Activated T-cell treated with anti-CD3 and anti-CD28 coated beads, Interleukin-2, amount 50 U/mL, for 72 hours (primary cell): Measurements from ENCODE around the gene ELOA. TPM values are rescaled to one million over a fixed set of nuclear protein-coding genes. Genes with fewer than 3 reads are reported as not detected.
"Not testable (repeated sequence)": the region's sequence is repeated elsewhere in the genome, so short reads cannot be mapped to it uniquely, and the experiment has no call there.

Experiments
- ATAC-seq, 2 donors: fragments of 150-1000 bp; cut with Tn5 transposase; replicated peaks in 1 of 2; 2 replicates each; pipeline ENCODE4 v1.10.0; 2021; ENCODE audit warnings: moderate library complexity in 2 of 2, mild to moderate bottlenecking in 1 of 2
- DNase-seq, 2 donors: peaks; one replicate each; pipeline ENCODE4 v3.0.0; 2021 to 2022; ENCODE audit warnings: mixed read lengths in 1 of 2
- H3K27ac Mint-ChIP-seq: one replicate; pipeline ENCODE4 v1.8.0; 2022; ENCODE audit warnings: mild to moderate bottlenecking, moderate library complexity, mixed read lengths
- H3K27me3 Mint-ChIP-seq: one replicate; pipeline ENCODE4 v1.8.0; 2022; ENCODE audit warnings: low read depth, mixed read lengths
- H3K36me3 Mint-ChIP-seq, 2 donors: one replicate each; pipeline ENCODE4 v1.8.0; 2022; ENCODE audit warnings: mixed read lengths in 2 of 2, mild to moderate bottlenecking in 1 of 2; ENCODE audit not compliant: insufficient read depth in 2 of 2
- H3K4me1 Mint-ChIP-seq: one replicate; pipeline ENCODE4 v1.8.0; 2022; ENCODE audit warnings: low read depth, mixed read lengths
- H3K4me3 Mint-ChIP-seq, 2 donors: one replicate each; pipeline ENCODE4 v1.8.0; 2022; ENCODE audit warnings: mild to moderate bottlenecking in 2 of 2, mixed read lengths in 2 of 2, moderate library complexity in 2 of 2
- H3K9me3 Mint-ChIP-seq, 2 donors: one replicate each; pipeline ENCODE4 v1.8.0; 2022; ENCODE audit warnings: mixed read lengths in 2 of 2
- total RNA-seq, 2 donors: library from RNA; stranded (reverse); gene quantifications; one replicate each; pipeline ENCODE4 v1.2.3, GENCODE V29; 2022

ELOA gene
- total RNA-seq, 2 donors from 2014 or later = 32.4 to 34.1 TPM

DNA sequence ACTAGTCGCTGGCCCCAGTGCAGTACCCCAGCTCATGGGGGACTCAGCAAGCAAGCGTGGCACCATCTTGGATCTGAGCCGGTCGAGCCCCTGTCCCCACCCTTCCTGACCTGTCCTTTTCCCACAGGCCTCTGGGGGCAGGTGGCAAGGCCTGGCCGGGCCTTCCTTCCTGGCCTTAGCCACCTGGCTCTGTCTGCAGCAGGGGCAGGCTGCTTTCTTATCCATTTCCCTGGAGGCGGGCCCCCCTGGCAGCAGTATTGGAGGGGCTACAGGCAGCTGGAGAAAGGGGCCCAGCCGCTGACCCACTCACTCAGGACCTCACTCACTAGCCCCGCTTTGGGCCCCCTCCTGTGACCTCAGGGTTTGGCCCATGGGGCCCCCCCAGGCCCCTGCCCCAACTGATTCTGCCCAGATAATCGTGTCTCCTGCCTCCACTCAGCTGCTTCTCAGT is 51.5 kb downstream of the ELOA start:
- H3K27me3 Mint-ChIP-seq, DNase-seq, H3K36me3 Mint-ChIP-seq, ATAC-seq, H3K4me3 Mint-ChIP-seq, H3K9me3 Mint-ChIP-seq: not testable (repeated sequence)
- H3K4me1 Mint-ChIP-seq = peaks cover 38% of the 10 kb centered on the region
- peak overlapping the region; percentile 58 for H3K27ac Mint-ChIP-seq

GRCh38 chr1:23795676-23796465 is 52.6 kb downstream of the ELOA start:
- no peak for ATAC-seq
- DNase-seq = no peak
- no peaks in the 10 kb centered on the region for H3K27me3 Mint-ChIP-seq
- H3K4me1 Mint-ChIP-seq = peaks cover 30% of the 10 kb centered on the region
- H3K27ac Mint-ChIP-seq = peak overlapping the region; percentile 13
- no peaks in the 10 kb centered on the region for H3K9me3 Mint-ChIP-seq
- peaks cover 5% of the 10 kb centered on the region in 2 donors for H3K36me3 Mint-ChIP-seq
- no peak overlapping the region for H3K4me3 Mint-ChIP-seq

GRCh38 chr1:23796466-23797271 is 53.4 kb downstream of the ELOA start:
- no peaks in the 10 kb centered on the region for H3K9me3 Mint-ChIP-seq
- no peak for ATAC-seq
- no peak overlapping the region for H3K4me3 Mint-ChIP-seq
- no peaks in the 10 kb centered on the region for H3K27me3 Mint-ChIP-seq
- no peak overlapping the region for H3K27ac Mint-ChIP-seq
- H3K4me1 Mint-ChIP-seq = peaks cover 26% of the 10 kb centered on the region
- no peak for DNase-seq
- peaks cover 0 to 3% of the 10 kb centered on the region in 2 donors for H3K36me3 Mint-ChIP-seq

DNA sequence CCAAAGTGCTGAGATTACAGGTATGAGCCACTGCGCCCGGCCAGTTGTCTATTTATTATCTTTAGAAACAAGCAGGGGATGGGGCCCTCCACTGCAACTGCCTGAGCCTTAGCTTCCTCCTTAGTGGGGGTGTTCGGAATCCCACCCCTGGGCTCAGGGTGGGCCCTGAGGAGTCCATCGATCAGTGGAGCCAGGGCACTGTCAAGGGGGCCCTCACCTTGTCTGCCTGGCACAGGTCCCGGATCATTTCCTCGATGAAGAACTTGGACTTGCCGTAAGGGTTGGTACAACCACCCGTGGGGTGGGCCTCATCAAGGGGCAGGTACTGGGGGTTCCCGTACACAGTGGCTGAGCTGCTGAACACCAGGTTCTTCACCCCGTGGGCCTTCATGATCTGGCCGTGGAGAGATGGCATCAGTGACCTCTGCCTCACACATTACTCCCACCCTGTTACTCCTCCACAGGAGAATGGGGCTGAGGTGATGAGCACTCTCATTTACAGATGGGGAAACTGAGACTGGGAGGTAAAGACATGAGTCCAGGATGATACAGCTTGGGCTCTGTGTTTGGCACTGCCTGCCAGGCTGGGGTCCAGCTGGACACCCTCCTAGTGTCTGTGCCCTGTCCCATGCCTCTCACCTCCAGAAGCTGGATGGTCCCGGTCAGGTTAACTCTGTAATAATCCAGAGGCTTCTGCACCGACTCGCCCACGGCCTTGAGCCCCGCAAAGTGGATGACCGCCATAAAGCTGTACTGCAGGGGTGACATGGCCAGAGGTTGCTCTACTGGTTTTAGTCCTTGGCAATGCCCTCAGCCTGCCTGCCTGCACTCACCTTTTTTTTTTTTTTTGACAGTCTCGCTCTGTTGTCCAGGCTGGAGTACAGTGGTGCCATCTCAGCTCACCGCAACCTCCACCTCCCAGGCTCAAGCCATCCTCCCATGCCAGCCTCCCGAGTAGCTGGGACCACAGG is 54.5 kb downstream of the ELOA start:
- H3K4me1 Mint-ChIP-seq = peaks cover 20% of the 10 kb centered on the region
- ATAC-seq (no peak), DNase-seq (no peak)
- no peak overlapping the region for H3K4me3 Mint-ChIP-seq
- no peaks in the 10 kb centered on the region for H3K9me3 Mint-ChIP-seq
- no peaks in the 10 kb centered on the region for H3K27me3 Mint-ChIP-seq
- H3K27ac Mint-ChIP-seq = no peak overlapping the region
- H3K36me3 Mint-ChIP-seq = peaks cover 0 to 3% of the 10 kb centered on the region in 2 donors

GRCh38 chr1:23798662-23799142 is 55.4 kb downstream of the ELOA start:
- Mint-ChIP-seq H3K27ac (peak overlapping the region; percentile 42), H3K9me3 (no peaks in the 10 kb centered on the region), H3K4me1 (peaks cover 16% of the 10 kb centered on the region), H3K27me3 (no peaks in the 10 kb centered on the region), H3K36me3 (peaks cover 0 to 3% of the 10 kb centered on the region in 2 donors), H3K4me3 (peak overlapping the region; percentile 89 to 94)
- peak in 1 of 2 donors; percentile 32 for DNase-seq
- ATAC-seq = no peak

DNA sequence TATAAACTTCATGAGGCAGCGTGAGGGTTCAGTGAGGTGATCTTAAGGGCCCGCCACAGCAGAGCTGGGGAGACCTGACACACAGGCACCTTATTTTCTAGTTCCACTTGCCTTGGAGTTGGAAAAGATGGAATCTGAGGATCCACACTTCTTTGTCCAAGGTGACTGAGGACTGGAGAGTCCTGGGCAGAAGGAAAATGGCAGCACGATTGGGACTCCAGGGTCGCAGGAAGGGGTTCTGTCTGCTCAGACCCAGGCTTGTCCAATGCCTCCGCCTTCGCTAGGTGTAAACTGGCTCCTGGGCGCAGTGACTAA is 55.9 kb downstream of the ELOA start:
- Mint-ChIP-seq H3K27ac (peak overlapping the region; percentile 42), H3K4me1 (peaks cover 16% of the 10 kb centered on the region), H3K4me3 (peak overlapping the region; percentile 89 to 94), H3K9me3 (no peaks in the 10 kb centered on the region), H3K27me3 (no peaks in the 10 kb centered on the region), H3K36me3 (peaks cover 0 to 3% of the 10 kb centered on the region in 2 donors)
- ATAC-seq (no peak), DNase-seq (no peak)

DNA sequence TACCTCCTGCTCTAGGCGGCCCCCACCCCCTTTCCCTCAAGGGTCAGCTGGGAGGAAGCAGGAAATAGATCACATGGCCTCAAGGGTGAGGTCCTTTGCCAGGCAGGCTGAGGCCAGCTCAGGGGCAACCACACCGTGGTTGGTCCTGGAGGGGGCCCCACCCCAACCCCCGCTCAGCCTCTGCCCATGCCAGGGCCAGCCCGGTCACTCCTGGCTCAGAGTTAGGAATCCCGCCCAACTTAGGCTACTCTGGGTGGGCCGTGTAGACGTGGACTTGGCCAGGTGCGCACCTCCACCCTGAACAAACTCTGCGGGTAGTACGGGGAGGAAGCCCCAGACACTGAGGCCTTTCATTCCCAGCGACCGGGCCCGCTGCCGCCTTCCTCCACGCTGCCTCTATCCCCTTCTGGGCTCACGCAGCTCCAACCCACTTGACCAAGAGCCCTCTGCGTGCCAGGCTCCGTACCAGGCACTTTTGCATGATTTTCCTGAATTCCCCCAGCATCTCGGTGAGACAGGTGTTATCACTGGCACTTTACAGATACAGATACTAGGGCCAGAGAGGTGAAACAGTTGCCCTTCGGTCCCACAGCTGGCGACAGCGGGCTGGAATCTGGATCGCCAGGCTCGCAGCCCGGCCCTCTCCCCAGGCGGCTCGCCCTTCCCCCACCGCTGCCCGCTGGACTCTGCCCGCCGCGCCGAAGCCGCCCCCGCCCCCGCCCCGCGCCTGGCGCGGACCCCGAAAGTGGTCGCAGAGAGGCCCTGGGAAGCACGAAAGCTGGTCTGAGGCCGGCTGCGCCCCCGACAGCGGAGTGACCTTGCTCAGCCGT is 56.5 kb downstream of the ELOA start:
- H3K4me3 Mint-ChIP-seq = peak overlapping the region; percentile 89 to 94
- peaks cover 0 to 3% of the 10 kb centered on the region in 2 donors for H3K36me3 Mint-ChIP-seq
- no peaks in the 10 kb centered on the region for H3K9me3 Mint-ChIP-seq
- H3K4me1 Mint-ChIP-seq = peaks cover 16% of the 10 kb centered on the region
- no peaks in the 10 kb centered on the region for H3K27me3 Mint-ChIP-seq
- peak overlapping the region; percentile 77 for H3K27ac Mint-ChIP-seq
- ATAC-seq = peak; percentile 14 to 39
- DNase-seq = peak; percentile 52 to 57

DNA sequence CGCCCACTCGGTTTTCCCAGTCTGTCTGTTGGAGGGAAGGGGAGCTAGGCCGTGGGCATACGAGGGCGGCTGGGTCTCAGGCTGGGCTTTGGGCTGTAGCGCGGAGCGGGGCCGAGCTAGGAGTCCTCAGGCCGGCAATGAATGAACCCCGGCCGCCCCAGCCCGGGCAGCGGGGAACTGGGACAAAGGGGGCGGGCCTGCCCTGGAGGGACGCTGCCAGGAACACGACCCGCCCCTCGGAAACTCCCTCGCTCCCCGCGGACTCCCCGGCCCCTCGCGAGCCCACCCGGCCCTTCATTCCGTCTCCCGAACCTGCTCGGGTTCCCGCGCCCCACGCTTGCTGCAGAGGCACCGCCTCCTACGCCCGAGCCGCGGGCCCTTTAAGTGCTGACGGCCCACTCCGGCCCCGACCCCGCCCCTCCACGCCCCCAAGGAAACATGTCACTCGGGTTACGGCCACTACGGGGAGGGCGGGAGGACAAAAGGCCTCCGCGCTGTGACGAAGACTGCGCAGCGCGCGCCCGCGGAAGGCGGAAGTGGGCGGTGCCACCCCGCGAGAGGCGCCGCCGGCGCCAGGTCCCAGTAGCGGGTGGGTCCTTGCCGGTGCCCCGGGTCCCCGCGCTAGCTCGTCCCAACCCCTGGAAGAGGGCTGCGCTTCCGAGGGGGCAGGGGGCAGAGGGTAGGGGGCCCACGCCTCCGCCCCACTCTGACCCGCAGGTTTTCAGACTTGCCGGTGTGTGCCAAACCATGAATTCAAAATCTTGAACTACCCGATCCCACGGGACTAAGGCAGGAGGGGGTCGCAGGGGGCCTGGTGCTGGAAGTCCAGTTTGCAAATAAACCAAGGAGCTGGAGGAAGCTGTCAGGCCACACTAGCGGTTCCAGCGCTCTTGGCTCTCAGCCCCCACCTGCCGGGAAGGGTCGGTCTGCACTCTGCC is 57.4 kb downstream of the ELOA start, which contains the start of gene GALE:
Gene GALE (minus strand): TSS at position 355 of the 938 bp plus-strand sequence. CDS start 1,747 bp downstream, outside the sequence.
- ATAC-seq (peak; percentile 89 to 93), DNase-seq (peak; percentile 96 to 97)
- H3K27me3 Mint-ChIP-seq = no peaks in the 10 kb centered on the region
- peaks cover 16% of the 10 kb centered on the region for H3K4me1 Mint-ChIP-seq
- H3K27ac Mint-ChIP-seq = peak within 1 kb of the TSS; percentile 77
- peaks cover 0 to 3% of the 10 kb centered on the region in 2 donors for H3K36me3 Mint-ChIP-seq
- peak within 1 kb of the TSS; percentile 89 to 94 for H3K4me3 Mint-ChIP-seq
- no peaks in the 10 kb centered on the region for H3K9me3 Mint-ChIP-seq

- peak overlapping the region; percentile 8 for H3K27ac Mint-ChIP-seq
- peak overlapping the region; percentile 89 to 94 for H3K4me3 Mint-ChIP-seq
- no peak for ATAC-seq
These were observed 58.1 kb downstream of the ELOA start for GRCh38 chr1:23801338-23801748.

DNA sequence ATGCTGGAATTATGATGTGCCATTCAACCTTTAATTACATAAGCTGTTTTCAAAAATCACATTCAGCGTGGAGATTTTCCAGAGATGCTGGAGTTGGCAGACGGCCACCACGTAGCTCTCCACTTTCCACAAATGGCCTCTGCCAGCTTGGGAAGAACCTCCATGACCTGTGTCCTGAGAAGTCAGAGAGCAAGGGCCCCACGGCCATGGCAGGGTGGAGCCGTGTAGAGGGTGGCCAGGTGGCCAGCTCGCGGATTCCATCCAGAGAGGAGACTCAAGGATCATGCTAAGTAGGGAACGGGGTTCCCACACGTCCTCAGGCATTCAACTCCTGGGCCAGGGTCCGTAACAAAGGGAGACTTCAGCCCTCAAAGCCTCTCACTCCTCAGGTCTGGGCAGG is 58.6 kb downstream of the ELOA start:
- no peaks in the 10 kb centered on the region for H3K9me3 Mint-ChIP-seq

More at GRCh38 chr1:23801338-23801748, 58.1 kb downstream of the ELOA start:
- Mint-ChIP-seq H3K36me3 (peaks cover 0 to 3% of the 10 kb centered on the region in 2 donors), H3K27me3 (no peaks in the 10 kb centered on the region), H3K4me1 (peaks cover 16% of the 10 kb centered on the region), H3K9me3 (no peaks in the 10 kb centered on the region)
- DNase-seq = no peak

GRCh38 chr1:23802809-23803342 is 59.6 kb downstream of the ELOA start:
- H3K9me3 Mint-ChIP-seq, H3K27ac Mint-ChIP-seq, H3K27me3 Mint-ChIP-seq, ATAC-seq, H3K36me3 Mint-ChIP-seq, DNase-seq: not testable (repeated sequence)
- Mint-ChIP-seq H3K4me3 (peak overlapping the region in 1 of 2 donors; percentile 37), H3K4me1 (peaks cover 16% of the 10 kb centered on the region)

More for the DNA sequence above, 58.6 kb downstream of the ELOA start:
- Mint-ChIP-seq H3K4me1 (peaks cover 16% of the 10 kb centered on the region), H3K27ac (no peak overlapping the region), H3K4me3 (peak overlapping the region; percentile 89 to 94), H3K36me3 (peaks cover 0 to 3% of the 10 kb centered on the region in 2 donors), H3K27me3 (no peaks in the 10 kb centered on the region)
- DNase-seq (no peak), ATAC-seq (no peak)
